Caki2 (cell line): ENCODE data around the gene BCR. TPM values are rescaled to one million over a fixed set of nuclear protein-coding genes. Genes with fewer than 3 reads are reported as not detected.
"Not testable (repeated sequence)": the region's sequence is repeated elsewhere in the genome, so short reads cannot be mapped to it uniquely, and the experiment has no call there.

Experiments
- DNase-seq: peaks from one replicate; pipeline ENCODE4 v3.0.0-alpha.2; 2015; ENCODE audit warnings: low read depth
- in situ Hi-C: cut with HindIII; loops from 2 replicates; pipeline ENCODE4 v1.10.0; 2016; ENCODE audit warnings: low sequenced_read_pairs, low pct_unique_long_range_greater_than_20kb, mixed read lengths
- total RNA-seq: library from RNA; depleted of rRNA; stranded (reverse); fragments of >200 nt; shearing (Covaris generic); gene quantifications from 2 replicates; pipeline ENCODE4 v1.2.3, GENCODE V29; 2014; ENCODE audit warnings: low replicate concordance; rRNA removed

BCR gene
- total RNA-seq = 41.9 and 60.7 TPM in 2 replicates

GRCh38 chr22:23180301-23180892 lies at the start of gene BCR:
TSS of gene BCR (plus strand) at chr22:23180509. CDS start at chr22:23180961, 452 bp downstream.
- in situ Hi-C loops = no loop called here
- DNase-seq = peak; percentile 67

GRCh38 chr22:23130697-23131096 lies 49.6 kb upstream of the BCR start:
- in situ Hi-C loops = no loop called here
- DNase-seq = no peak

GRCh38 chr22:23131931-23132330 lies 48.4 kb upstream of the BCR start:
- in situ Hi-C loops = no loop called here

GRCh38 chr22:23132376-23133091 lies 47.8 kb upstream of the BCR start:
- in situ Hi-C loops = no loop called here
- no peak for DNase-seq

More at GRCh38 chr22:23131931-23132330, 48.4 kb upstream of the BCR start:
- no peak for DNase-seq

- in situ Hi-C loops = no loop called here
- no peak for DNase-seq
These were observed 46.4 kb upstream of the BCR start for GRCh38 chr22:23133922-23134321.

- DNase-seq, in situ Hi-C loops: not testable (repeated sequence)
These were observed 43.3 kb upstream of the BCR start for GRCh38 chr22:23136991-23137390.

GRCh38 chr22:23137468-23137867 lies 42.8 kb upstream of the BCR start:
- no peak for DNase-seq
- in situ Hi-C loops = no loop called here

GRCh38 chr22:23137905-23138561 lies 42.3 kb upstream of the BCR start:
- DNase-seq = no peak
- in situ Hi-C loops = no loop called here

- DNase-seq = no peak
- in situ Hi-C loops = no loop called here
These were observed 41.5 kb upstream of the BCR start for GRCh38 chr22:23138584-23139435.

GRCh38 chr22:23140385-23140784 lies 39.9 kb upstream of the BCR start:
- DNase-seq = no peak
- in situ Hi-C loops = no loop called here

GRCh38 chr22:23142546-23143105 lies 37.7 kb upstream of the BCR start:
- in situ Hi-C loops = no loop called here
- no peak for DNase-seq

- in situ Hi-C loops = no loop called here
- DNase-seq = no peak
These were observed 37.2 kb upstream of the BCR start for GRCh38 chr22:23143119-23143518.

GRCh38 chr22:23144432-23144831 lies 35.9 kb upstream of the BCR start:
- in situ Hi-C loops = no loop called here
- no peak for DNase-seq

GRCh38 chr22:23144932-23145877 lies 35.1 kb upstream of the BCR start, which contains the start of gene RAB36:
TSS of gene RAB36 (plus strand) at chr22:23145477. CDS start at chr22:23146617, 1,140 bp downstream.
- in situ Hi-C loops = no loop called here
- DNase-seq = peak; percentile 99

GRCh38 chr22:23145878-23146470 lies 34.3 kb upstream of the BCR start:
- in situ Hi-C loops = no loop called here
- DNase-seq = no peak

GRCh38 chr22:23146478-23147205 lies 33.7 kb upstream of the BCR start:
- DNase-seq = no peak
- in situ Hi-C loops = no loop called here
